ENCODE data around the gene KANK3.
"Not testable (repeated sequence)": the region's sequence is repeated elsewhere in the genome, so short reads cannot be mapped to it uniquely, and the experiment has no call there.

KANK3 gene

DNA sequence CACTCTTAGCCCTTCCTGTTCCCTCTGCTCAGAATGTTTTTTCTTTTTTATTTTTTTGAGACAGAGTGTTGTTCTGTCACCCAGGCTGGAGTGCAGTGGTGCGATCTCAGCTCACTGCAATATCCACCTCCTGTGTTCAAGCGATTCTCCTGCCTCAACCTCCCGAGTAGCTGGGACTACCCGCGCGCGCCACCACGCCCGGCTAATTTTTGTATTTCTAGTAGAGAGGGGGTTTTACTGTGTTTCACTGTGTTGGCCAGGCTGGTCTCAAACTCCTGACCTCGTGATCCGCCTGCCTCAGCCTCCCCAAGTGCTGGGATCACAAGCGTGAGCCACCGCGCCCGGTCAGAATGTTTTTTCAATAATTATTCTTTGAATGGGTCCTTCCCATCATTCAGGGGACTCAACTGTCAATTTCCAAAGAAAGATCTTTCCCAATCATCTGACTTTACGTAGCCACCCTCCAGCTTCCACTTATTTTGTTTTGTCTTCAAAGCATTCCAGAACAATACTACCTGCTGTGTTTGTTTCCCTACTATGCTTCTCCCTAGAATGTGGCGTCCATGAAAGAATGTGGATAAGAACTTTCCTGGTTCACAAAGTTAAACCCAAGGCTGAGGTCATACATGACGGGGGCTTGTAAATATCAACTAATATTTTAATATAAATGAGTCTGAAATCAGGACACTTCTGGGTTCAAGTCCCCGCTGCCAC lies 23.1 kb downstream of the KANK3 start:
- TF ChIP-seq, protein P1, sequence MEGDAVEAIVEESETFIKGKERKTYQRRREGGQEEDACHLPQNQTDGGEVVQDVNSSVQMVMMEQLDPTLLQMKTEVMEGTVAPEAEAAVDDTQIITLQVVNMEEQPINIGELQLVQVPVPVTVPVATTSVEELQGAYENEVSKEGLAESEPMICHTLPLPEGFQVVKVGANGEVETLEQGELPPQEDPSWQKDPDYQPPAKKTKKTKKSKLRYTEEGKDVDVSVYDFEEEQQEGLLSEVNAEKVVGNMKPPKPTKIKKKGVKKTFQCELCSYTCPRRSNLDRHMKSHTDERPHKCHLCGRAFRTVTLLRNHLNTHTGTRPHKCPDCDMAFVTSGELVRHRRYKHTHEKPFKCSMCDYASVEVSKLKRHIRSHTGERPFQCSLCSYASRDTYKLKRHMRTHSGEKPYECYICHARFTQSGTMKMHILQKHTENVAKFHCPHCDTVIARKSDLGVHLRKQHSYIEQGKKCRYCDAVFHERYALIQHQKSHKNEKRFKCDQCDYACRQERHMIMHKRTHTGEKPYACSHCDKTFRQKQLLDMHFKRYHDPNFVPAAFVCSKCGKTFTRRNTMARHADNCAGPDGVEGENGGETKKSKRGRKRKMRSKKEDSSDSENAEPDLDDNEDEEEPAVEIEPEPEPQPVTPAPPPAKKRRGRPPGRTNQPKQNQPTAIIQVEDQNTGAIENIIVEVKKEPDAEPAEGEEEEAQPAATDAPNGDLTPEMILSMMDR (IDR thresholded peaks at IDR 0.05; ENCODE audit: low read depth, low read length) = no peak
- no peak for DNase-seq
- no peaks in the 10 kb centered on the region for H3K9me3 ChIP-seq (ENCODE audit: severe bottlenecking)
- peak overlapping the region; percentile 85 for H3K27ac ChIP-seq
- H3K27me3 ChIP-seq (ENCODE audit: insufficient read depth, low read depth, severe bottlenecking) = no peaks in the 10 kb centered on the region
- peak overlapping the region; percentile 71 for H3K4me3 ChIP-seq (ENCODE audit: low read depth, low read length)
- peaks cover 33% of the 10 kb centered on the region for H3K36me3 ChIP-seq

DNA sequence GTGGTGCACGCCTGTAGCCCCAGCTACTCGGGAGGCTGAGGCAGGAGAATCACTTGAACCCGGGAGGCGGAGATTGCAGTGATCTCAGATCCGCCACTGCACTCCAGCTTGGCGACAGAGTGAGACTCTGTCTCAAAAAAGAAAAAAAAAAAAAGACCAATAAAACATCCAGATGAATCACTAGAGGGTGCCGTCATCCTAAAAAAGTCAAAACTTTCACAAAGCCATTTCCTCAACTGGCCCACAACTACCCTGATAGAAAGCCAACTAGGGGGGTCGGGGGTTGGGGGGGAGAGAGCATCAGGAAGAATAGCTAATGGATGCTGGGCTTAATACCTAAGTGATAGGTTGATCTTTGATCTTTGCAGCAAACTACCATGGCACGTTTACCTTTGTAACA lies 24.2 kb downstream of the KANK3 start:
- not testable (repeated sequence) for DNase-seq; H3K27ac ChIP-seq; H3K9me3 ChIP-seq (ENCODE audit: severe bottlenecking); H3K4me3 ChIP-seq (ENCODE audit: low read depth, low read length); H3K27me3 ChIP-seq (ENCODE audit: insufficient read depth, low read depth, severe bottlenecking)
- H3K36me3 ChIP-seq = peaks cover 35% of the 10 kb centered on the region

DNA sequence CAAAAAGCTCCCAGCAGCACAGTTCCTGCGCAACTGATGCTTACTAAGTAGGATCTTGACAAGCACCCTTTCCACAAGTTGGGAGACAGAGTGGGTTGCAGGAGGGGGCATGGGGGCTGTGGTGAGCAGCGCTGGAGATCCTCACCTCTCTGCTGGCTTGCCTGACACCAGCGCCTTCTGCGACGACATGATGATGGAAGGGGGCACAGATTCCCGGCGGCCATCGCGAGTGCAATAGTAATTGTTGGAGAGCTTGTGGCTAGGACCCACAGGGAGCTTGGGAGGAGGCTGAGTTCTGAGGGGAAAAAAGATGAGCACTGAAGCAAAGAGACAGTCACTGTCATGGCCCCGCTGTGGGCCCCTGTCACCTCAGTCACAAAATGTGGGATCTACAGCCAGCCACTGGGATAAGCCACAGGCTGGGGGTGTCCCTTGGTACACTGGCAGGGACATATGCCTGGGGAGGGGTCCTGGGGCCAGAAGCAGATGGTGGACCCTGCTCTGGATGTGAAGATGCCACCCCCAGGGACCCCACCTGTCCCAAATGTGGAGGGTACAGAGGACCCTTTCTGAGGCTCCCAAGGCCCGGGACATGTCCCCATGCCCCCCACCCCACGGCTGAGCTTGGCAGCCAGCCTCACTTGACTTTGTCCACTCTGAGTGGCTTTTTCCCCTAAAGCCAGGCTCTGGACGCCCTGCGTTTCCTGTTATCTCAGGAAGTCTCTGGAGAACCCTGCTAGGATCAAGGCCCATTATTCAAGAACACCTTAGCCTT lies 26.5 kb downstream of the KANK3 start:
- TF ChIP-seq, protein P1 (IDR thresholded peaks at IDR 0.05; ENCODE audit: low read depth, low read length) = no peak
- Histone ChIP-seq H3K27me3 (ENCODE audit: insufficient read depth, low read depth, severe bottlenecking) (no peaks in the 10 kb centered on the region), H3K4me3 (ENCODE audit: low read depth, low read length) (no peak overlapping the region), H3K9me3 (ENCODE audit: severe bottlenecking) (no peaks in the 10 kb centered on the region), H3K27ac (no peak overlapping the region; the same call in 1 of the 2 replicates), H3K36me3 (peaks cover 30% of the 10 kb centered on the region)
- no peak for DNase-seq

DNA sequence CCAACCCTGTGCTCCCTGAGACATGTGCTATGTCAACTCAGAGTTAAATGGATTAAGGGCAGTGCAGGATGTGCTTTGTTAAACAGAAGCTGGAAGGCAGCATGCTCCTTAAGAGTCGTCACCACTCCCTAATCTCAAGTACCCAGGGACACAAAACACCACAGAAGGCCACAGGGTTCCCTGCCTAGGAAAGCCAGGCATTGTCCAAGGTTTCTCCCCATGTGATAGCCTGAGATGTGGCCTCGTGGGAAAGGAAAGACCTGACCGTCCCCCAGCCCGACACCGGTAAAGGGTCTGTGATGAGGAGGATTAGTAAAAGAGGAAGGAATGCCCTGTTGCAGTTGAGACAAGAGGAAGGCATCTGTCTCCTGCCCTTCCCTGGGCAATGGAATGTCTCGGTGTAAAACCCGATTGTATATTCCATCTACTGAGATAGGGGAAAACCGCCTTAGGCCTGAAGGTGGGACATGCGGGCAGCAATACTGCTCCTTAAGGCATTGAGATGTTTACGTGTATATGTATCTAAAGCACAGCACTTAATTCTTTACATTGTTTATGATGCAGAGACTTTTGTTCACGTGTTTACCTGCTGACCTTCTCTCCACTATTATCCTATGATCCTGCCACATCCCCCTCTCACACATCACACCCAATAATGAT lies 28.0 kb downstream of the KANK3 start:
- H3K9me3 ChIP-seq (ENCODE audit: severe bottlenecking); H3K27me3 ChIP-seq (ENCODE audit: insufficient read depth, low read depth, severe bottlenecking); H3K4me3 ChIP-seq (ENCODE audit: low read depth, low read length): not testable (repeated sequence)
- peaks cover 40% of the 10 kb centered on the region for H3K36me3 ChIP-seq
- peak; percentile 57 for DNase-seq
- peak overlapping the region; percentile 72 for H3K27ac ChIP-seq

DNA sequence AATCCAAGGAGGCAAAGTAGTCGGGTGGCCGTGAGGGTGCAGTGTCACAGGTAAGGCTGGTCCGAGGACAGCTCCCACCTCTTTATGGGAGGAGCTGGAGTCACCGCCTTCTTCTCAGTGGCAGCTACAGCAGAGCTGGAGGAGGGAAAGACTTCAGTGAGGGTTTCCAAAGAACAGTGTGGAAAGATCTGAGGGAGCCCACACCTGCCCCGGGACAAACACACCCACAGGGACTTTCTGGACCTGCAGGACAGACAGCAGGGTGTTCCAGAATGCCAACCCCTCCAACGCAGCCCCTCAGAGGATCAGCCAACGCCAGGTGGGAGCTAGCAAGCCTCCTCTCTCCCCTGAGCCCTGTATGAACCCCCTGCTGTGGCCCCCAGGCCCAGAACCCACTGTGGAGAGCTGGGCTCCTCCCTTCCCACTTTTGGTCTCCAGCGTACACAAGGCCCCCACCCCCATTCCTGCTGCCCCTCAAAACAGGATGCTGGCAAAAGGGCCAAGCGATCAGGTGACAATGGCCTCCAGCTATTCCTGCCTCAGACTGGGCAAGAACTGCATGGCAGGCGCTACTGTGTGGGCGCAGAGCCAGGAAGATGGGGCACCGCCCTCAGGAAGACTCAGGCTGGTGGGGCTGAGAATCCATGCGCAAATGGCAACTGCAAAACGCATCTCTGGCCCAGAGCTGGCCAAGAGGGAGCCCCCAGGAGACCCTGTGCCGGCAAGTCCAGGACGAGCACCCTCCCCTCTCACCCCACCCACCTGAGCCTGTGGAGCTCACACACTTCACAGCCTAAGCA lies 31.4 kb downstream of the KANK3 start:
- Histone ChIP-seq H3K9me3 (ENCODE audit: severe bottlenecking) (no peaks in the 10 kb centered on the region), H3K4me3 (ENCODE audit: low read depth, low read length) (no peak overlapping the region), H3K27me3 (ENCODE audit: insufficient read depth, low read depth, severe bottlenecking) (no peaks in the 10 kb centered on the region), H3K27ac (no peak overlapping the region), H3K36me3 (peaks cover 47% of the 10 kb centered on the region)
- DNase-seq = peak; percentile 3
- TF ChIP-seq, protein P1 (IDR thresholded peaks at IDR 0.05; ENCODE audit: low read depth, low read length) = no peak

DNA sequence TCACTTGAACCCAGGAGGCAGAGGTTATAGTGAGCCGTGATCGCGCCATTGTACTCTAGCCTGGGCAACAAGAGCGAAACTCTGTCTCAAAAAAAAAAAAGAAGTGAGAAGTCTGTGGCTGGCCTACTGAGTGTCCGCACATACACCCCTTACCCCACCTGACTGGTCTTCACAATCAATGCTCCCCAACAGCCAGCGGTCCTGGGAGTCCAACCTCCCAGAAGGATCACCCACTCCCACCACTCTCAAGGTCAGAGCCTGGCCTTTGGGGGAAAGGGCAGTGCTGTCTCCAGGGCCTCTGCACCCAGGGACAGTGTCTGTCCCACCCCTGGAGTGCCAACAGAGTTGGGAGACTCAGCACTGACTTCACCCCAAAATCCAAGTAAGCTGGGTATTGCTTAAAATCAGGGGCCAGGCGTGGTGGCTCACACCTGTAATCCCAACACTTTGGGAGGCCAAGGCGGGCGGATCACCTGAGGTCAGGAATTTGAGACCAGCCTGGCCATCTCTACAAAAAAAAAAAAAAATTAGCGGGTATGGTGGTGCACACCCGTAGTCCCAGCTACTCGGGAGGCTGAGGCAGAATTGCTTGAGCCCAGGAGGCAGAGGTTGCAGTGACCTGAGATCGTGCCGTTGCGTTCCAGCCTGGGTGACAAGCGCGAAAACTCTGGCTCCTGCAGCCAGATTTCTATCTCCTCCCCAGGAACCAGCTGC lies 32.6 kb downstream of the KANK3 start:
- TF ChIP-seq, protein P1 (IDR thresholded peaks at IDR 0.05; ENCODE audit: low read depth, low read length) = no peak
- Histone ChIP-seq H3K27me3 (ENCODE audit: insufficient read depth, low read depth, severe bottlenecking) (no peaks in the 10 kb centered on the region), H3K36me3 (peaks cover 55% of the 10 kb centered on the region), H3K27ac (no peak overlapping the region), H3K4me3 (ENCODE audit: low read depth, low read length) (no peak overlapping the region), H3K9me3 (ENCODE audit: severe bottlenecking) (no peaks in the 10 kb centered on the region)
- DNase-seq = peak; percentile 2

Measured in WERI-Rb-1 (cell line).